Activated CD4-positive, alpha-beta T cell treated with anti-CD3 and anti-CD28 coated beads for 1 hour (primary cell): ENCODE data around the gene TEX101.

ENCODE experiments used
- DNase-seq: peaks from one replicate; pipeline ENCODE4 v3.0.0-alpha.2; 2020

Gene TEX101

GRCh38 chr19:43452582-43452981, 37.9 kb downstream of the TEX101 start:
- DNase-seq, result no peak

DNA sequence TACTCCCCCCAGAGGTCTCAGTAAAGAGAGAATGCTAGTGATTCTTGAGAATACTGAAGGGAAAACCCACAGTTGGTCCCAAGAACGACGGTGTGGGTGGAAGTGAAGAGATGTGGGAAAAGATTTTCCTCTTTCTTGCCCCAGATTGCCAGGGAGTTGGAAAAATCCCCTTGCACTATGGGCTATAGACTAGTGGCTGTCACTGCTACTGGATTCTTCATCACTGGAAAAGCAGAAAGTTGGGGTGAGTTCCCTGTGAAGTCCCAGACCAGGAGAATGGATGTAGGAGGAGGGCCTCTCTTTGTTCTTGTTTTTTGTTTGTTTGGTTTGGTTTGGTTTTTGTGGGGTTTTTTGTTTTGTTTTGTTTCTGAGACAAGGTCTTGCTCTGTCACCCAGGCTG, 39.3 kb downstream of the TEX101 start:
- no peak for DNase-seq

- DNase-seq, result no peak
These were observed 40.8 kb downstream of the TEX101 start for GRCh38 chr19:43455321-43456113.

DNA sequence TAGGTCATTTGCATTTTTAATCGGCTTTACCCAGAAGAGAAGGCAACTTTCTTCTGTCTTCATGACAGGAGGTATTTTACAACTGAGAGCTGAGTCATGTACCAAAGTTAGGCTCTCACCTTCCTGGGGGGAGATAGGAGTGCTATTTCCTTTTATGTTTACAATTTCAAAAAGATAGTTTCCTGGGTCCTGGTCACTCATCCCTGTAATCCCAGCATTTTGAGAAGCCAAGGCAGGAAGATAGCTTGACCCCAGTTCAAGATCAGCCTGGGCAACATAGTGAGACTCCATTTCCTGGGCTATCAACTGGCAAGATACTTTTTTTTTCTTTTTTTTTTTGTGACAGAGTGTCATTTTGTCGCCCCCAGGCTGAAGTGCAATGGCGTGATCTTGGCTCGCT, 43.1 kb downstream of the TEX101 start:
- DNase-seq, result no peak

DNA sequence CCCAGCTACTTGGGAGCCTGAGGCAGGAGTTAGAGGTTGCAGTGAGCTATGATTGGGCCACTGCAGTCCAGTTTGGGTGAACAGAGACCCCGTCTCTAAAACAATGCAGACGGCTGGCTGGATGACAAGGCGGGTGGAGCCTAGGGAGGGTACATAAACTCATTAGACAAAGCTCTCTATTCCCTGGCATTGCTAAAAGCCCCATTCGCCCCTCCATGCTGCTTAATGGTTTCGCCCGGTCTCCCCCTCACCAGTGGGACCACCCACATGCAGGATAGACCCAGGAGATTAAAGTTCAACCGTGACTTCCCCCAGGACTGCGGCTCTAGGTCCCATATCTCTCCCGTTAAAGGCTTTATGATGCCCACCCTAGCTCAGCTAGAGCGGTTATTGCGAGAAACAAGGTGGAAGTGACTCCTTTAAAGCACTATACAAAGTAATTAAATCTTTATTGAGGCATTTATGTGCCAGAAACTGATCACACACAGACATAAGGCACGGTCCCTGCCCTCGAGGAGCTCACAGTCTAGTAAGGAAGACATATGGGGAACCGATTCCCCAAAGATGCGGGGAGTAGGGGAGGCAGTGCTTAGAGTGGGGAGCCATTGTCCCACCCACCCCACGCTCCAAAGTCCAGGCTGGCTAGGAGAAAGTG, 45.8 kb downstream of the TEX101 start:
- no peak for DNase-seq

DNA sequence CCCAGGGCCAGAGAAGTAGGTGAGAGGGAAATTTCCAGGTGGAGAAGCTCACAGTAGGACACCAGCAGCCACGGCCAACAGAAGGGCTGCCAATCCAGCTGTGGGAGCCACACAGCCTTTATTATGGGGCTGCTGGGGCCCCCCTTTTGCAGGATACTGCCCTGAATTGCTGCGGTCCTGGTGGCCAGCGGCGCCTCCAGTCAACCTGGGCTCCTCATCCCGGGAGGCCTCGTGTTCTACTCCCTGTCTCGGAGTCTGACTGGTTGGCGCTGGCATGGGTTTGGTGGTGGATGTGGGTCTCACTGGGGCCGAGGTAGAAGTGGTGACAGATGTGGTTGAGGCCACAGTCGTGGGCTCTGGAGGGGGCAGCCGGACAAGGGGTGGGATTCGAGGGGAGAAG, 46.6 kb downstream of the TEX101 start:
- DNase-seq, result no peak

GRCh38 chr19:43462383-43462782, 47.7 kb downstream of the TEX101 start:
- no peak for DNase-seq

- DNase-seq, result no peak
These were observed 48.2 kb downstream of the TEX101 start for GRCh38 chr19:43462785-43463380.

GRCh38 chr19:43463381-43464133, 48.9 kb downstream of the TEX101 start:
- peak; percentile 98 for DNase-seq

DNA sequence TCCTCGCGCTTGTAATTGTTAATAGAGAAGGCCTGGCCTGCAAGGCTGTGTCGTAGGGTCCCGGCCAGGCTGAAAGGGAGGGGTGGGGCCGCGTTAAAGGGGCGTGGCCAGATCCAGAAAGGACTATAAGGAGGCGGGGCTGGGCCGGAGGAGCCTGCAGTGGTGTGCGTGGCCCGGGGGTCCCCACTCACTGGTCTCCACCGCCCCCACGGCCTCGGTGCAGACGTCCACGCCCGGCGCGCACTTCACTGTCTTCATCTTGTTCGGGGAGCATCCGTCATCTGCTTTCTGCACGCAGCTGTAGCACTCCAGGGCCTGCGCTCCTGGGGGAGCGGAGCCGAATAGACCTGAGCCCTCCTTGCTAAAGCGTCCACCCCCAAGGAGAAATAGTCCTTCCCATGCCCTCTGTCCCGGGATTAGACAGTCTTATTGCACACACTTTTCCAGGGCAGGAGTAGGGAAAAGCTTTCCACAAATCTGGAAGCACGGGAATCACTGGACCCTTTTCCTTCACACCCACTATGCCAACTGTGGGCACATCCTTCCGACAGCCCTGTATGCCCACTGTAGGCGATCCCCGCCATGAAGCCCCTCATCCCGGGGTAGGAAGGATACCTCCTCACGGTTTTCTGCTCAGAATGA, 49.6 kb downstream of the TEX101 start:
- no peak for DNase-seq

DNA sequence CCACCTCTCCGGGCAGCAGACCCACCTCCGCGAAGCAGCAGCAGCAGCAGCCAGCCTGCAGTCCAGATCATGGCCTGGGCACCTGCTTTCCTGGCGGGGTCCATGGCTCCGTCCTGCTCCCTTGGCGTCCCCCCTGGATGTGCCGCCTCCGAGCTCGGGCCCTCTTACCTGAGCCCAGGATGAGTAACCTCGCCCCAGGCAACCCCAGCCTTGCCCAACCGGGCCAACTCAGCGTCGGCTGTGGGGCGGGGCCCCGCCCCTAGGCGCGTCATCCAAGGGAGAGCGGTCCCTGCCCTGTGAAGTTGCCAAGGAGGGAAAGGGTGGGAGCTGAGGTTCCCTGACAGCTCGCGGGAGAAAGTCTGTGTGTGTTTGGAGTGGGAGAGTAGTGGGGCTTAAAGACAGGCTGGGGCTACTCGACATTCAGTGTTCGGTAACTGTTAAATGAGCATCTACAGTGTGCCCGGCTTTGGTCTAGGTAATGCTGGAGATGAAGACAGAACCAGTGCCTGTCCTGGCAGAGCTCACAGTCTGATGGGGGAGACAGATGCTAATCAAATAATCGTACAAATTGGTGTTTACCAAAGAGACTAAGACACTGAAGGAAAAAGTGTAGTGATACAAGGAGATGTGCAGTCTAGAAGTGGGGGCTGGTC, 50.9 kb downstream of the TEX101 start, which contains the start of gene LYPD3:
Gene LYPD3, minus strand, starts transcription at position 141 of the 653 bp plus-strand sequence. Its CDS starts 37 bp downstream, at position 104.
- no peak for DNase-seq

GRCh38 chr19:43466793-43467192, 52.1 kb downstream of the TEX101 start:
- DNase-seq, result no peak

DNA sequence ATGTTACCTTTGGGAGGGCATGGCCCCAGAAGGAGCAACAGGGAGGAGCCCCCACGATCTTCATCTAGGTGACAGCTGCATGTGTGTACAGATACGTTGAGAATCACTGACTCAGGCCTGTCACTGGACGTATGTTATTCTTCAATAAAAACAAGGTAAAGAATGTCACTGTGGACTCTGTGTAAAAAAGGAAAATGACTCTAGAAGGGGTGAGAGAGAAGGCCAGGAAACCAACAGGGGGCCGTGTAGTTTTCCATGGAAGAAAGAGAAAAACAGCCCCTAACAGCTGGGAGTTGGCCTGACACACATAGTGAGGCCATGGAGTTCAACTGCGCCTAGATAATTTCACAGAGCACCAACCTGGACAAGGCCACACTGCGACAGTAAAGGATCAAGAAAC, 52.6 kb downstream of the TEX101 start:
- DNase-seq, result no peak

DNA sequence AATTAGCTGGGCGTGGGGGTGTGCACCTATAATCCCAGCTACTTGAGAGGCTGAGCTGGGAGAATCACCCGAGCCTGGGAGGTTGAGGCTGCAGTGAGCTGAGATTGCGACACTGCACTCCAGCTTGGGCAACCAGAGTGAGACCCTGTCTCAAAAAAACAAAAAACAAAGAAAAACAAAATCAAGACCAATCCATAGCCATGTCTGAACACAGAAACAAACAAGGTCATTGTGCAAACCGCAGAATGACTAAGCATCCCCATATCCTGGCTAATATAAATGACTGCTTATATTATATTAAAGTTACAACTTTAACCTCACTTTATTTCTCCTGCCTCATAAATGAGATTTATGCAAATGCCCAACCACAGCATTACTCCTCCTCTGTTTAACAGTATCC, 53.0 kb downstream of the TEX101 start:
- no peak for DNase-seq
